ENCODE data around the gene LRRC41.
A peak's percentile ranks its signal among the peaks of the same experiment; 100 is the strongest.
"Not testable (repeated sequence)": the region's sequence is repeated elsewhere in the genome, so short reads cannot be mapped to it uniquely, and the experiment has no call there.

The LRRC41 gene

GRCh38 chr1:46285730-46286477 is 17.5 kb downstream of the LRRC41 start:
- DNase-seq, result peak; percentile 63

- no peak for DNase-seq
These were observed 18.5 kb downstream of the LRRC41 start for GRCh38 chr1:46284597-46285564.

- no peak for DNase-seq
These were observed 19.4 kb downstream of the LRRC41 start for GRCh38 chr1:46284058-46284457.

- no peak for DNase-seq
These were observed 22.4 kb downstream of the LRRC41 start for GRCh38 chr1:46281021-46281420.

- DNase-seq, result no peak
These were observed 23.3 kb downstream of the LRRC41 start for GRCh38 chr1:46280092-46280491.

- no peak for DNase-seq
These were observed 24.6 kb downstream of the LRRC41 start for GRCh38 chr1:46278807-46279206.

- DNase-seq, result no peak
These were observed 25.6 kb downstream of the LRRC41 start for GRCh38 chr1:46277658-46278373.

- DNase-seq, result no peak
These were observed 28.4 kb downstream of the LRRC41 start for GRCh38 chr1:46275030-46275337.

GRCh38 chr1:46274225-46275029 is 29.0 kb downstream of the LRRC41 start:
- DNase-seq, result no peak

- DNase-seq, result no peak
These were observed 34.8 kb downstream of the LRRC41 start for GRCh38 chr1:46268578-46268977.

GRCh38 chr1:46263146-46263545 is 40.3 kb downstream of the LRRC41 start:
- no peak for DNase-seq

GRCh38 chr1:46262508-46262907 is 40.9 kb downstream of the LRRC41 start:
- no peak for DNase-seq

- DNase-seq, result no peak
These were observed 46.9 kb downstream of the LRRC41 start for GRCh38 chr1:46256523-46256922.

- DNase-seq, result no peak
These were observed 48.7 kb downstream of the LRRC41 start for GRCh38 chr1:46254668-46255067.

- peak; percentile 40 for DNase-seq
These were observed 55.1 kb downstream of the LRRC41 start for GRCh38 chr1:46248122-46248920.

- peak; percentile 99 for DNase-seq
These were observed 55.8 kb downstream of the LRRC41 start, which contains the start of gene RAD54L for GRCh38 chr1:46247436-46248121. Gene RAD54L (plus strand): TSS chr1:46247763. CDS start chr1:46248406, 643 bp downstream.

GRCh38 chr1:46246548-46247435 is 56.6 kb downstream of the LRRC41 start:
- peak; percentile 72 for DNase-seq

- DNase-seq, result not testable (repeated sequence)
These were observed 57.3 kb downstream of the LRRC41 start for GRCh38 chr1:46246136-46246535.

GRCh38 chr1:46244656-46245371 is 58.6 kb downstream of the LRRC41 start:
- DNase-seq, result peak; percentile 39
